Myocyte (in vitro differentiated cells): Measurements from ENCODE around the gene RHCG. TPM values are rescaled to one million over a fixed set of nuclear protein-coding genes. Genes with fewer than 3 reads are reported as not detected.
"Not testable (repeated sequence)": the region's sequence is repeated elsewhere in the genome, so short reads cannot be mapped to it uniquely, and the experiment has no call there.

Experiments used
- DNase-seq: peaks from one replicate; pipeline ENCODE4 v3.0.0-alpha.2; 2012; ENCODE audit warnings: low read depth
- total RNA-seq: library from RNA; depleted of rRNA; stranded (reverse); fragments of >200 nt; gene quantifications from 2 replicates; pipeline ENCODE4 v1.2.3, GENCODE V29; 2014

RHCG gene
- total RNA-seq, 1 donor from 2014 or later: not detected

GRCh38 chr15:89477411-89478242, 18.8 kb downstream of the RHCG start:
- no peak for DNase-seq

GRCh38 chr15:89475661-89476060, 20.7 kb downstream of the RHCG start:
- no peak for DNase-seq

GRCh38 chr15:89472785-89473256, 23.6 kb downstream of the RHCG start:
- peak; percentile 49 for DNase-seq

- DNase-seq: no peak
Measured at GRCh38 chr15:89469426-89470096, 26.8 kb downstream of the RHCG start.

GRCh38 chr15:89468813-89469212, 27.6 kb downstream of the RHCG start:
- DNase-seq: not testable (repeated sequence)

- no peak for DNase-seq
Measured at GRCh38 chr15:89463113-89463512, 33.3 kb downstream of the RHCG start.

- peak; percentile 21 for DNase-seq
Measured at GRCh38 chr15:89462198-89462912, 34.0 kb downstream of the RHCG start.

GRCh38 chr15:89461386-89461785, 35.0 kb downstream of the RHCG start:
- no peak for DNase-seq

- DNase-seq: no peak
Measured at GRCh38 chr15:89460048-89460447, 36.3 kb downstream of the RHCG start.

GRCh38 chr15:89459271-89460038, 36.9 kb downstream of the RHCG start:
- DNase-seq: no peak

- DNase-seq: no peak
Measured at GRCh38 chr15:89458440-89458839, 37.9 kb downstream of the RHCG start.

- no peak for DNase-seq
Measured at GRCh38 chr15:89457086-89457485, 39.3 kb downstream of the RHCG start.

GRCh38 chr15:89455535-89455934, 40.8 kb downstream of the RHCG start:
- DNase-seq: no peak

- no peak for DNase-seq
Measured at GRCh38 chr15:89452330-89452836, 44.0 kb downstream of the RHCG start.

GRCh38 chr15:89451846-89452245, 44.5 kb downstream of the RHCG start:
- DNase-seq: no peak

- DNase-seq: no peak
Measured at GRCh38 chr15:89450076-89451006, 46.0 kb downstream of the RHCG start.

GRCh38 chr15:89448825-89449224, 47.6 kb downstream of the RHCG start:
- DNase-seq: no peak

- no peak for DNase-seq
Measured at GRCh38 chr15:89447676-89448075, 48.7 kb downstream of the RHCG start.

- no peak for DNase-seq
Measured at GRCh38 chr15:89446255-89446891, 50.0 kb downstream of the RHCG start.
